Urinary bladder (tissue), 4 donors: ENCODE results near the gene SLC1A3. TPM values are rescaled to one million over a fixed set of nuclear protein-coding genes. Genes with fewer than 3 reads are reported as not detected.
"Not testable (repeated sequence)": the region's sequence is repeated elsewhere in the genome, so short reads cannot be mapped to it uniquely, and the experiment has no call there.

Experiments used
- DNase-seq: peaks from one replicate; pipeline ENCODE4 v3.0.0-alpha.2; 2015; ENCODE audit errors: extremely low spot score
- H3K27ac ChIP-seq: one replicate; pipeline ENCODE4 v1.5.1; 2013; ENCODE audit warnings: low read depth, mild to moderate bottlenecking, moderate library complexity
- H3K36me3 ChIP-seq: one replicate; pipeline ENCODE4 v1.6.1; 2013; ENCODE audit warnings: mild to moderate bottlenecking, moderate library complexity; ENCODE audit not compliant: insufficient read depth
- H3K4me1 ChIP-seq: one replicate; pipeline ENCODE4 v1.6.1; 2013; ENCODE audit warnings: mild to moderate bottlenecking, moderate library complexity; ENCODE audit not compliant: insufficient read depth
- H3K4me3 ChIP-seq: one replicate; pipeline ENCODE4 v1.5.1; 2013; ENCODE audit warnings: low read depth, low read length
- WGBS: extraction: QIAGEN DNeasy Blood & Tissue Kit; methylation state at CpG from one replicate; pipeline ENCODE4 v1.1.7; 2013; 5-methylcytosine and 5-hydroxymethylcytosine counted together
- polyA plus RNA-seq: library from polyadenylated mRNA; stranded (reverse); fragments of 200-250 nt; gene quantifications from one replicate; pipeline ENCODE4 v1.2.3, GENCODE V29; 2013
- total RNA-seq: library from RNA; depleted of rRNA; stranded (reverse); fragments of >200 nt; gene quantifications from one replicate; pipeline ENCODE4 v1.2.3, GENCODE V29; 2014
- donor health status: healthy with polysubstance abuse.
- donor health status: healthy.

SLC1A3 gene
- total RNA-seq = 18.1 TPM
- 15.7 TPM for polyA plus RNA-seq

GRCh38 chr5:36606428-36607113 lies at the start of gene SLC1A3:
SLC1A3 (plus strand) TSS chr5:36606606; CDS start chr5:36608424, 1,818 bp downstream.
- H3K27ac ChIP-seq = no peak within 1 kb of the TSS
- DNase-seq = peak; percentile 33
- under 1% methylated on average over 20 of the region's 20 CpGs for WGBS
- no peaks in the 10 kb centered on the region for H3K4me1 ChIP-seq
- peak within 1 kb of the TSS; percentile 60 for H3K4me3 ChIP-seq
- H3K36me3 ChIP-seq = no peaks in the 10 kb centered on the region

GRCh38 chr5:36558641-36559040 lies 47.8 kb upstream of the SLC1A3 start:
- no peak for DNase-seq
- no peak overlapping the region for H3K27ac ChIP-seq
- no peak overlapping the region for H3K4me3 ChIP-seq
- WGBS = 91% methylated on average over 2 of the region's 2 CpGs
- H3K36me3 ChIP-seq = no peaks in the 10 kb centered on the region
- H3K4me1 ChIP-seq = no peaks in the 10 kb centered on the region

- H3K27ac ChIP-seq = no peak overlapping the region
- no peak for DNase-seq
- WGBS = 86% methylated on average over 3 of the region's 3 CpGs
- no peaks in the 10 kb centered on the region for H3K36me3 ChIP-seq
- no peak overlapping the region for H3K4me3 ChIP-seq
- no peaks in the 10 kb centered on the region for H3K4me1 ChIP-seq
Measured at GRCh38 chr5:36561601-36562000, 44.8 kb upstream of the SLC1A3 start.

- no peak for DNase-seq
- Histone ChIP-seq H3K4me1 (no peaks in the 10 kb centered on the region), H3K36me3 (no peaks in the 10 kb centered on the region), H3K27ac (no peak overlapping the region), H3K4me3 (no peak overlapping the region)
- WGBS = 77% methylated on average over 5 of the region's 5 CpGs
Measured at GRCh38 chr5:36569491-36569890, 36.9 kb upstream of the SLC1A3 start.

GRCh38 chr5:36570301-36571095 lies 35.9 kb upstream of the SLC1A3 start:
- Histone ChIP-seq H3K36me3 (no peaks in the 10 kb centered on the region), H3K4me3 (no peak overlapping the region), H3K4me1 (no peaks in the 10 kb centered on the region), H3K27ac (peak overlapping the region; percentile 56)
- DNase-seq = peak; percentile 2
- 61% methylated on average over 6 of the region's 6 CpGs for WGBS

GRCh38 chr5:36571401-36572042 lies 34.9 kb upstream of the SLC1A3 start:
- H3K36me3 ChIP-seq = no peaks in the 10 kb centered on the region
- no peak for DNase-seq
- 73% methylated on average over 4 of the region's 4 CpGs for WGBS
- H3K4me1 ChIP-seq = no peaks in the 10 kb centered on the region
- H3K27ac ChIP-seq = no peak overlapping the region
- no peak overlapping the region for H3K4me3 ChIP-seq

- no peak for DNase-seq
- no peak overlapping the region for H3K4me3 ChIP-seq
- H3K36me3 ChIP-seq = peaks cover 2% of the 10 kb centered on the region
- WGBS = 59% methylated on average over 2 of the region's 2 CpGs
- no peaks in the 10 kb centered on the region for H3K4me1 ChIP-seq
- no peak overlapping the region for H3K27ac ChIP-seq
Measured at GRCh38 chr5:36573438-36573837, 33.0 kb upstream of the SLC1A3 start.

GRCh38 chr5:36575361-36575781 lies 31.0 kb upstream of the SLC1A3 start:
- no peak for DNase-seq
- 60% methylated on average over 4 of the region's 4 CpGs for WGBS
- Histone ChIP-seq H3K27ac (no peak overlapping the region), H3K4me1 (no peaks in the 10 kb centered on the region), H3K4me3 (no peak overlapping the region), H3K36me3 (peaks cover 2% of the 10 kb centered on the region)

GRCh38 chr5:36576721-36577120 lies 29.7 kb upstream of the SLC1A3 start:
- peaks cover 2% of the 10 kb centered on the region for H3K36me3 ChIP-seq
- no peak overlapping the region for H3K27ac ChIP-seq
- WGBS = 60% methylated on average over 2 of the region's 2 CpGs
- DNase-seq = no peak
- H3K4me1 ChIP-seq = no peaks in the 10 kb centered on the region
- no peak overlapping the region for H3K4me3 ChIP-seq

- not testable (repeated sequence) for H3K4me1 ChIP-seq, H3K27ac ChIP-seq, H3K36me3 ChIP-seq, H3K4me3 ChIP-seq, DNase-seq
Measured at GRCh38 chr5:36579858-36580257, 26.5 kb upstream of the SLC1A3 start.

- H3K36me3 ChIP-seq = peaks cover 2% of the 10 kb centered on the region
- no peak for DNase-seq
- 41% methylated on average over 3 of the region's 3 CpGs for WGBS
- H3K4me3 ChIP-seq = no peak overlapping the region
- H3K4me1 ChIP-seq = no peaks in the 10 kb centered on the region
- no peak overlapping the region for H3K27ac ChIP-seq
Measured at GRCh38 chr5:36581070-36581469, 25.3 kb upstream of the SLC1A3 start.

- WGBS = 84% methylated on average over 10 of the region's 10 CpGs
- Histone ChIP-seq H3K27ac (no peak overlapping the region), H3K4me3 (no peak overlapping the region), H3K4me1 (no peaks in the 10 kb centered on the region), H3K36me3 (no peaks in the 10 kb centered on the region)
- DNase-seq = no peak
Measured at GRCh38 chr5:36584009-36584875, 22.2 kb upstream of the SLC1A3 start.

GRCh38 chr5:36585701-36586100 lies 20.7 kb upstream of the SLC1A3 start:
- no peak for DNase-seq
- Histone ChIP-seq H3K4me1 (no peaks in the 10 kb centered on the region), H3K27ac (no peak overlapping the region), H3K36me3 (no peaks in the 10 kb centered on the region), H3K4me3 (no peak overlapping the region)
- WGBS = 72% methylated on average over 1 of the region's 1 CpG
